GM19240 (cell line): Measurements from ENCODE around the gene ZNF236.
"Not testable (repeated sequence)": the region's sequence is repeated elsewhere in the genome, so short reads cannot be mapped to it uniquely, and the experiment has no call there.

Source experiments
- DNase-seq: peaks from one replicate; pipeline ENCODE4 v3.0.0; 2011; ENCODE audit warnings: low spot score; ENCODE audit not compliant: insufficient read length

Gene ZNF236

DNA sequence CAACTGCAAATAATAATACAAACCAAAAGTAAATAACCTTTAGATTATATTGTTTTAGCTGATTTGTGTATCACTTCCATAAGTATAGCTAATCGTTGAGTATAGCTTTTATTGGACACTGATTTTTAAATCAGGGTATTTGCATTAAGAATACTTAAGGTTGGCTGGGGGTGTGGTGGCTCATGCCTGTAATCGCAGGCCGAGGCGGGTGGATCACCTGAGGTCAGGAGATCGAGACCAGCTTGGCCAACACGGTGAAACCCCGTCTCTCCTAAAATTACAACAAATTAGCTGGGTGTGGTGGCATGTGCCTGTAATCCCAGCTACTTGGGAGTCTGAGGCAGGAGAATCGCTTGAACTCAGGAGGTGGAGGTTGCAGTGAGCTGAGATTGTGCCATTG lies 122.0 kb downstream of the ZNF236 start:
- DNase-seq, result not testable (repeated sequence)

DNA sequence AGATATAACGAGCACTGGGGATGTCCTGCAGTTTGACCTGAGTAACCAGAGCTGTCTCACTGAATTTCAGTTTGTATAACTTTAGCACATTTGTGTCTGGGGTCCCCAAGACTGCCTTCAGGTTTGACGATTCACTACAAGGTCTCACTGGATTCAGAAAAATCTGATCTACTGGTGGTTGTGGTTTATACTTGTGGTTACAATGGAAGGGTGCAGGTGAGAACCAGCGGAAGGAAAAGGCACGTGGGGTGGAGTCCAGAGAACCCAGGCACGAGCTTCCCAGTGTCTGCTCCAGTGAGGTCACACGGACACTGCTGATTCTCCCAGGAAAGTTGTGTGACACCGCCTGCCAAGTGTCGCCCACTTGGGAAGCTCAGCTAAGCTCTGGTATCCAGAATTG lies 126.0 kb downstream of the ZNF236 start:
- no peak for DNase-seq

DNA sequence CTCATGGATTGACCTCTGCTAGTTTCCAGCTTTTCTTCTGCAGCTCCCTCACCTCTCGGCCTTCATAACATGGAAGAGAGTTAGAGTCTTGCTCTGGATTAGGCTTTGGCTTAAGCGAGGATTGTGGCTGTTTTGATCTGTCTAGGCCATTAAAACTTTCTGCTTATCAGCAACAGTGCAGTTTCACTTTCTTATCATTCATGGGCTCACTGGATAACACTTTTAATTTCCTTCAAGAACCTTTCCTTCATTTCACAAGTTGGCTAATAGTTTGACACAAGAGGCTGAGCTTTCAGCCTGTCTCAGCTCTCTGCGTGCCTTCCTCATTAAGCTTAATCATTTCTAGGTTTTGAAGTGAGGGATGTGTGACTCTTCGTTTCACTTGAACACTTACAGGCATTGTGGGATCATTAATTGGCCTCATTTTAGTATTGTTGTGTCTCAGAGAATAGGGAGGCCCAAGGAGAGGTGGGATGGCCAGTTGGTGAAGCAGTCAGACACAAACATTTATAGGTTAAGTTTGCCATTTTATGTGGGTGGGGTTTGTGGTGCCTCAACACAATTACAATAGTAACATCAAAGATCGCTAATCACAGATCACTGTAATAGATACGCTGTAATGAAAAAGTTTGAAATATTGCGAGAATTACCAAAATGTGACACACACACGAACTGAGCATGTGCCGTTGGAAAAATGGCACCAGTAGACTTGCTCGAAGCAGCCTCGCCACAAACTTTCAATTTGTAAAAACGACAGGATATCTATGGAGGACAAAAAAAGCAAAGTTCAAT lies 129.3 kb downstream of the ZNF236 start:
- DNase-seq, result no peak

DNA sequence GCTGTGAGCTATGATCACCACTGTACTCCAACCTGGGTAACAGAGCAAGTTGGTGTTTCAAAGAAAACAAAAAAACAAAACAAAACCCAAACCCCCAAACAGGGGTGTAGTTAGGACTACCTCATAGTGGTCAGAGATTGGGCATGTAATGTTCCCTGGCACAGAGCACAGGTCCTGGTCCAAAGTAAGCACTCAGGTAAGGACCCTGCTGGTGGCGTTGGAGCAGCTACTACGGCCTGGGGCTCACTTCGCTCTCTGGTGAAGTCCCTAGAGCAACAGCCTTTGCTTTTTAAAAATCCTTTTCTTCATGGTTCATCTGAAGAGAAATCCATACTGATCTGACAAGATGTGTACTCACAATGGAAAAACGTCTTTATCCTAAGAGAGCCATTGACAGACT lies 130.4 kb downstream of the ZNF236 start:
- DNase-seq, result no peak

DNA sequence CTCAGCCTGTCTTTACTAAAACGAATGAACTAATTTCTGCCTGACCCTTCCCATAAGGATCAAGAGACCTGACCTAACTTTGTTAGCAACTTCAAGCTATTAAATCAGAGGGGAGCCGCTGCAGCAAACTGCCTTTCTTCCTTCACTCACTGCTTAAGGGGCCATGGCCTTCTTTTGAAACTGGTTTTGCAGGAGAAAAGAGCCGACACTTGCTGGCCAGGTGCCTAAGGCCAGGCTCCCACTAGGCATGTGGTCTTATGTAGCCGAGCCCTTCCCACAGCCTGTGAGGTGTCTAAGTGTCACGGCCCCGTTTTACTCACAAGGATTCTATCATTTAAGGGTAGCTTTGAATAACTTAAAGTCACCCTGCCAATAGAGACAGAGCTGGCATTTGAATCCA lies 130.8 kb downstream of the ZNF236 start:
- DNase-seq, result no peak

- no peak for DNase-seq
Observed at GRCh38 chr18:76953583-76954233, 131.4 kb downstream of the ZNF236 start.

DNA sequence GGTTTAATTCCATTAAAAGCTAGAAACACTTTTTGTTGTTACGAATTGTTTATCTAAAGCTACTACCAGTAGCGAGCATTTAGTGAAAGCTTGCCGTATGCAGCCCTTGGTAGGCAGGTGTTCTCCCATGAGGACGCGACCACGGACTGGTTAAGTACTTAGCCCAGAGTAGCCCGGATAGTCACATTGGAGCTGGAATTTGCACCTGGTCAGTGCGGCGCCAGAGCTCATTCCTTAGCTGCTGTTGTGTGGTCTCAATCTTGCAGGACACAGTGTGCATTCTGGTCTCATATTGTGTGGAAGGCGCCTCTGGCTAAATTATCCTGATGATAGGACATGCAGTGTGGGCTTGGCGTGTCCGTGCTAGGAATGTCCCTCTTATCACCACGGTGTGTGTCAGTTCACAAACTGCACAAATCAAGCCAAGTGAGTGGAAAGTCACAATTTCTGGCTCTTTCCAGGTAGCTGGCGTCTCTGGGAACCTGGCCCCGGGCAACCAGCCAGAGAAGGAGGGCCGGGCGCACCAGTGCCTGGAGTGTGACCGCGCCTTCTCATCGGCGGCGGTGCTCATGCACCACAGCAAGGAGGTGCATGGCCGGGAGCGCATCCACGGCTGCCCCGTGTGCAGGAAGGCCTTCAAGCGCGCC lies 133.3 kb downstream of the ZNF236 start:
- no peak for DNase-seq

- no peak for DNase-seq
Observed at GRCh38 chr18:76956648-76957047, 134.3 kb downstream of the ZNF236 start.

- no peak for DNase-seq
Observed at GRCh38 chr18:76957384-76958355, 135.3 kb downstream of the ZNF236 start.

- no peak for DNase-seq
Observed at GRCh38 chr18:76958692-76959341, 136.5 kb downstream of the ZNF236 start.

GRCh38 chr18:76959605-76960004 lies 137.2 kb downstream of the ZNF236 start:
- no peak for DNase-seq

DNA sequence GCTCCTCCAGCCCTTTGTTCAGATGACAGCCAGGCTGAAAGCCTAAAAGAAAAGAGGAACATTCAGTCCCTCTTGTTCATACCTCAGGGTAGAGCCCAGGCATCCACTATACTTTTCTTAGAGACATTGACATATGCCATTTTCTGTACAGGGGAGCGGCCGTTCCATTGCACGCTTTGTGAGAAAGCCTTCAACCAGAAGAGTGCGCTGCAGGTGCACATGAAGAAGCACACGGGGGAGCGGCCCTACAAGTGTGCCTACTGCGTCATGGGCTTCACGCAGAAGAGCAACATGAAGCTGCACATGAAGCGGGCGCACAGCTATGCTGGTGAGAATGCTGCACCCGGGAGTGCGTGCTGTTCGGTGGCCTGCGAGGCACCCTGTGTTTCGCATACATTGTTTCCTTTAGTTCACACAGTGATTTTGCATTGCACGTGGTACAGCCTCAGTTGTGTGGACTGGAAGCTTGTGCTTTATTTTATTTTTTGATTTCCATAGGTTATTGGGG lies 138.2 kb downstream of the ZNF236 start:
- DNase-seq, result no peak

DNA sequence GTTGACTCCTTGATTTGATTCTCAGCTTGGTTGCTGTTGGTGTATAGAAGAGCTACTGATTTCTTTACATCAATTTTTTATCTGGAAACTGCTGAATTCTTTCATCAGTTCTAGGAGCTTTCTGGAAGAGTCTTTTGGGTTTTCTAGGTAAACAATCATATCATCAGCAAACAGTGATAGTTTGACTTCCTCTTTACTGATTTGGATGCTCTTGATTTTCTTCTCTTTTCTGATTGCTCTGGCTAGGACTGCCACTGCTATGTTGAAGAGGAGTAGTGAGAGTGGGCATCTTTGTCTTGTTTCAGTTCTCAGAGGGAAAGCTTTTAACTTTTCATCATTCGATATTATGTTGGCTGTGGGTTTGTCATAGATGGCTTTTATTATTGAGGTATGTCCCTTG lies 140.5 kb downstream of the ZNF236 start:
- DNase-seq, result no peak

DNA sequence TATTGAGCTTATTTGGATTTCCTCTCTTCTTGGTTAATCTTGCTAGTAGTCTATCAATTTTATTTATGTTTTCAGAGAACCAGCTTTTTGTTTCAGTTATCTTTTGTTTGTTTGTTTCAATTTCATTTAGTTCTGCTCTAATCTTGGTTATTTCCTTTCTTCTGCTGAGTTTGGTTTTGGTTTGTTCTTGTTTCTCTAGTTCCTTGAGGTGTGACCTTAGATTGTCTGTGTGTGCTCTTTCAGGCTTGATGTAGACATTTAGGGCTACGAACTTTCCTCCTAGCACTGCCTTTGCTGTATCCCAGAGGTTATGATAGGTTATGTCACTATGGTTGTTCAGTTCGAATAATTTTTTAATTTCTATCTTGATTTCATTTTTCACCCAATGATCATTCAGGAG lies 141.6 kb downstream of the ZNF236 start:
- no peak for DNase-seq

DNA sequence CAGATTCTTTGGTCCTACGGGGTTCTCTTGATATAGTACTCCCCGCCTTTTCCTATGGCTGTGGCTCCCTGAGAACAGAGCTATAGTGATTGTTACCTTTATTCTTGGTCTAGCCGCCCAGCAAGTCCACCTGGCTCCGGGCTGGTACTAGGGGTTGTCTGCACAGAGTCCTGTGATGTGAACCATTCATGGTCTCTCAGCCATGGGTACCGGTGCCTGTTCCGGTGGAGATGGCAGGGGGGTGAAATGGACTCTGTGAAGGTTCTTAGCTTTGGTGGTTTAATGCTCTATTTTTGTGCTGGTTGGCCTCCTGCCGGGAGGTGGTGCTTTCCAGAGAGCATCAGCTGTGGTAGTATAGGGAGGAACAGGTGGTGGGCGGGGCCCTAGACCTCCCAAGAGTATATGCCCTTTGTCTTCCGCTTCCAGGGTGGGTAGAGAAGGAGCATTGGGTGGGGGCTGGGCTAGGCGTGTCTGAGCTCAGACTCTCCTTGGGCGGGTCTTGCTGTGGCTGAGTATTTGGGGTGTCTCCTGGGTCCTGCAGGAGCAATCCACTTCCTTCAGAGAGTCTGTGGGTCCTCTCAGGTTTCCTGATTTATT lies 143.3 kb downstream of the ZNF236 start:
- DNase-seq, result not testable (repeated sequence)

DNA sequence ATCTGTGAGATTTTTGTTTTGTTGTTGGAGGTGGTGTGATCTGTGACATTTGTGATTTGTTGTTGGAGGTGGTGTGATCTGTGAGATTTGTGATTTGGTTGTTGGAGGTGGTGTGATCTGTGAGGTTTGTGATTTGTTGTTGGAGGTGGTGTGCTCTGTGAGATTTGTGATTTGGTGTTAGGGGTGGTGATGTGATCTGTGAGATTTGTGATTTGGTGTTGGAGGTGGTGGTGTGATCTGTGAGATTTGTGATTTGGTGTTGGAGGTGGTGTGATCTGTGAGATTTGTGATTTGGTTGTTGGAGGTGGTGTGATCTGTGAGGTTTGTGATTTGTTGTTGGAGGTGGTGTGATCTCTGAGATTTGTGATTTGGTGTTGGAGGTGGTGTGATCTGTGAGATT lies 144.9 kb downstream of the ZNF236 start:
- DNase-seq, result not testable (repeated sequence)

DNA sequence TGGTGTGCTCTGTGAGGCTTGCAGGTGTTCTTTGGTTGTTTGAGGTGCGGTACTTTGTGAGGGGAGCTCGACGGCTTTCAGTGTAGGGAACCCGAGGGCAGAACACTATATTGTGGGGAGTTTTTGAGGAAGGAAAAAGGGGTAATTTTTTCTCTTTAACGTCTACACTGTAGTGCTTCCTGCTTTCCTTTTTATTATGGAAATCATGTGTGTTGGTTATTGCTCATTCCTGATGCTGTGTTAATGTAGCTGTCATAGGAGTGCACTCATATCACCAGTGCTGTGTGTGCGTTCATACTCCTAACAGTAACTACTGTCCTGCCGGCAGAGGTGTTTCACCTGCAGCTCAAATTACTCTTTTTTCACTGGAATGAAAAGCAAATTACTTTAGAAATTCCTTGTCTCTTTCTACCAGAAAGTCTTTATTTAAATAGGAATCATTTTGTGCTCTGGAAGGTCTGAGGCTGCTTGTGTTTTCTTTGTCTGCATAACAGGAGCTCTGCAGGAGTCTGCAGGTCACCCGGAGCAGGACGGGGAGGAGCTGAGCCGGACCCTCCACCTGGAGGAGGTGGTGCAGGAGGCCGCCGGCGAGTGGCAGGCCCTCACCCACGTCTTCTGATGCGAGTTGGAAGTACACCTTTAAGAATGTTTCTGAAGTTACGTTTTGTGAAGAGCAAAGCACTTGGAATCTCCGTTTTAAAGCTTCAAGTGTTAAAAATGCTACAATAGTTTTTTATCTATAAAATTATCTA lies 145.5 kb downstream of the ZNF236 start:
- no peak for DNase-seq

- DNase-seq, result no peak
Observed at GRCh38 chr18:76970770-76971559, 148.6 kb downstream of the ZNF236 start.

DNA sequence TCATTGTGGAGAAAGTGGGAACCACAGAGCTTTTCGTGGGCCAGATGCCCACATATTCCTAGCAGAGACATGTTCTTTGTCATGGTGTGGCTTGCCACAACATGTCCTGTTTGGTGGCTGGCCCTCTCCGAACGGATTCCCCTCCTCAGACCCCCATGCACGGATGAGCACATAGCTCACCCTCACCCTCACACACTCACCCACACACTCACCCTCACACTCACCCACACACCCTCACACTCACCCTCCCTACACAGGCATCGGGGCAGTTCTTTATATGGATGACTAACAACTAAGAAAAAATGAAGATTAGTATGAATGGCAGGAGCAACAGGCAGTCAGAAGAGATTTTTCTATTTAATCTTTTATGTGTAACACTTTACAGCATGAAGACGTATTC lies 149.9 kb downstream of the ZNF236 start:
- DNase-seq, result no peak
